NK-92 treated with Interleukin-12 subunit alpha and Interleukin-12 subunit beta, amount 100 ng/mL, for 24 hours (cell line): ENCODE data around the gene RNF39.
A peak's percentile ranks its signal among the peaks of the same experiment; 100 is the strongest.

Experiments used
- DNase-seq: peaks from one replicate; lab custom pipeline; 2025; lab: John Stamatoyannopoulos, UW

The RNF39 gene

DNA sequence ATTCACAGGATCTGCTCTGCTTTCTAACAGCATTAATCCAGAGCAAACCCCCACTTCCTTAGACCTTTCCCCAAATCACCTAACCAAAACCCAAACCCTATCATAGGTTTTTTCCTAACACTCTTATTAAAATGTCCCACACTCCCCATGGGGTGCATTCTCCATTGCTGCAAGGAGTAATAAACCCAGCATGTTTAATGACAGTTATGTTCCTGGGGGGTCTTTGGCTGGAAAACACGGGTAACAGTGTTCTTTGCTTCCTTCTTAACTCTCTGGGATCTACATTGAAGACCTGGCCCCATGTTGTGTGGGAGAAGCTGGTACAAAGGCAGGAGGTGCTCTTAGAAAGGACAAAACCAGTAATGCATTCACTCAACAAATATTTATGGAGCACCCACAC is 21.3 kb upstream of the RNF39 start:
- no peak for DNase-seq

DNA sequence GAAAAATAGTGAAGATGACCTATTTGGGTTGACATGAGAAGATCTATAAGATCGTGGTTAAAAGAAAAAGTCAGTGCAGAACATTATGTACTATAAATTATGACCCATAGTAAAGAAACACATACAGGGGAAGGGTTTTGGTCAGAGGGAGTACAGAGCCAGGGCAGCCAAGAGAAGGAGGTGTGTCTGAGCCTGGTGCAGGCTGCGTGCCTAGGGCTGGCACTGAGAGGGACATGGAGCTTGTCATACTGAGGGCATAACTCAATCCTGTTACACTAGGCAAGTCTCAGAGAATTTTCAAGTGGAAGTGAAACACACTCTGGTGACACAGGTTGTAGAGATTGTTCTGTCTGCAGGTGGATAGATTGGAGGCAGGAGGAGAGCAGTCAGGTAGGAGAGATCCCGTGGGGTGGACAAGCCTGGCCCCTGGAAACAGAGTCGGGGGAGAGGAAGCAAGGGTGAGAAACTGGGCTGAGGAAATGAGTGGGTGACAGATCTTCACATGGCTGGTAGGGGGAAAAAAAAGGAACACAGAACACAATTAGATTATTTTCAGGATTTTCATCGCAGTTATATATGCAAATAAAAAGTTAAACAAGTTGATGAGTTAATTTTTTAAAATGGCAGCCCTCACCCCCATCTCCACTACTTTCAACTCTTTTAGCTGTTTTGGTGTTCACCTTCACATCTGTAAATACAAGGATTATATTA is 18.5 kb upstream of the RNF39 start:
- no peak for DNase-seq

DNA sequence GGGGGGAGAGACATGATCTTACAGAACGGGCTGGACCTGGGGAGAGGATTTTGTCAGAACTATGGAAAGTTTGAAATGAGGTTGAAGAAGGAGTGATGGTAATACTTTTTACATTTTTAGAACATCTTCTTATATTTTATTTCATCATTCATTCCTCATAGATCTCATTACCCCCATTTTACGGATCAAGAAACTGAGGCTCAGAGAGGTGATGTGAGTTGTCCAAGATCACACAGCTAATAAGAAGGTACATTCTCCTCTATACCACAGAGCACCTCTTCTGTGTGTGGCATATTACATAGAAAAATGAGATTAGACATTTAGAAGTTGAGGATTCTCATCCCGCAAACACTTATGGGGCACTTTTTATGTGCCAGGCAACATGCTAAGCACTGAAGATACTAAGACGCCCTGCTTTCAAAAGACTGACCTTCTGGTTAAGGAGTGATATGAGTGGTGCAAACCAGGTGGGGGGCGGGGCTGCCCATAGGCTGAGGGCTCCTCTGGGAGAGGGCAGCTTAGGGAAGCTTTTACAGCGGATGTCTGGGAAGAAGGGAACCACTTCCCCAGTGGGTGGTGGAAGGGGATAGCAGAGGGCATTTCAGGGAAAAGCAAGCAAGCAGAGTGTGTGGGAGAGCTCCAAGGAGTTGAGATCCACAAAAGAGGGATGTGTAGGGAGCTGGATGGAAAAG is 17.4 kb upstream of the RNF39 start:
- DNase-seq: no peak

DNA sequence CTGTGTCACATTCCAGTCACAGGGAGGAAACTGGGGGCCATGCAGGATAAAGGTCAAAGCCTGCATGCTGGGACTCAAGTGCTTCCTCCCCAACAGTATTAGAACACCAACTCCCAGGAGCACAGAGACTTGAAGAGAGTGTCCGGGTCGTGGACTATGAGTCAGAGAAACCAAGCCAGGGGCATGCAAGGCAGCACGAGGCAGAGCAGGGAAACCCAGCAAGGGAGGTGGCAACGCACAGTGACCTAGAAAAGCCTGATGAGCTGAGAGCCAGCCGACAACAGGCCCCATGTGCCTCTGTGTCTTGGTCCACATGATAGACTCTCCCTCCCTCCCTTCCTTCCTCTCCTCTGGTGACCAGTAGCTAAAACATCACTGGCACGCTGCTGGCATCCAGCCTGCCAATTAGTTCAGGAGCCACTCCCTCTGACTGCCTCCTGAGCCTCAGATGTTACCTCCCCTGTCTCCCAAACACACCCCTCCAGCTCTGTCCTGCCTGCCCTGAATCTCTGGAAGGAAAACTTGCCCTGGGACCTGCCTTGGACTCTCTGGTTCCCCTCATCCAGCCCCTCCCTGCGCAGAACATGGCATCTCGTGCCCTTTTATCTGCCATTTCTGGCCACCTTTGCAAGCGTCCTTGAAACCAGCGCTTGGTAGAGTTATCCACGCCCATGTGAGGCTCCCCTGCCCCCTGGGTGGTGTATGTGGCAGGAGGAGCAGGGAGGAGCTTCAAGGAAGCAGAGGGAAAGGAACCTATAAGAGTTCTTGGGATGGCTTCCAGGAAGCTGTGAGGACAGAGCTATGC is 16.2 kb upstream of the RNF39 start:
- DNase-seq: no peak

DNA sequence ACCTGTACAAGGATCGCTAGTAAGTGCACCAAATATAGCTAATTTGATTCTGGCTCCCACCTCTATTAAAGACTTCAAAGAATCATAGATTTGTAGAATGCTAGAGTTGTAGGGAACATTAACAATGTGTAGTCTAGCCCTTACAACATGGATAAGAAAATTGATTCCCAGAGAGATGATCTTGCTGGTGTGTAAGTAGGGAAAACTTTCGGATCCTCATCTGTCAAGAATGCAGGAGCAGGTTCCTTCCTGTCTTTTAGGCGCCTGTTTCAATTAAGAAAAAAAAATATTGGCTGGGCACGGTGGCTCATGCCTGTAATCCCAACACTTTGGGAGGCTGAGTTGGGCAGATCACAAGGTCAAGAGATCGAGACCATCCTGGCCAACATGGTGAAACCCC is 12.3 kb upstream of the RNF39 start:
- no peak for DNase-seq

DNA sequence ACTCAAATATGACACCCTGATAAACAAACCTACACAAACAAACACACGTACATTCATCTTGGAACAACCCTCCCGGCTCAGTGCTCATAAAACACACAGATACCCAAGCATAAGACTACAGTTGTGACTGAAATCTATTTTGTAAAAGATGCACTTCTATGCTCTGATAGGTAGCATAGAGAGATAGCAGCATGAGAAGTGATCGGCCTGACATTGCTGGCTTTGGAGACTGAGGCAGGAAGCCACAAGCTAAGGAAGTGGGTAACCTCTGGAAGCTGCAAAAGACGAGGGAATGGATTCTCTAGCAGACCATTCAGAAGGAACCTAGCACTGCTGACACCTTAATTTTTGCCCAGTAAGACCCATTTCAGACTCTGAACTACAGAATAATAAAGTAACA is 1.6 kb upstream of the RNF39 start:
- DNase-seq: no peak

DNA sequence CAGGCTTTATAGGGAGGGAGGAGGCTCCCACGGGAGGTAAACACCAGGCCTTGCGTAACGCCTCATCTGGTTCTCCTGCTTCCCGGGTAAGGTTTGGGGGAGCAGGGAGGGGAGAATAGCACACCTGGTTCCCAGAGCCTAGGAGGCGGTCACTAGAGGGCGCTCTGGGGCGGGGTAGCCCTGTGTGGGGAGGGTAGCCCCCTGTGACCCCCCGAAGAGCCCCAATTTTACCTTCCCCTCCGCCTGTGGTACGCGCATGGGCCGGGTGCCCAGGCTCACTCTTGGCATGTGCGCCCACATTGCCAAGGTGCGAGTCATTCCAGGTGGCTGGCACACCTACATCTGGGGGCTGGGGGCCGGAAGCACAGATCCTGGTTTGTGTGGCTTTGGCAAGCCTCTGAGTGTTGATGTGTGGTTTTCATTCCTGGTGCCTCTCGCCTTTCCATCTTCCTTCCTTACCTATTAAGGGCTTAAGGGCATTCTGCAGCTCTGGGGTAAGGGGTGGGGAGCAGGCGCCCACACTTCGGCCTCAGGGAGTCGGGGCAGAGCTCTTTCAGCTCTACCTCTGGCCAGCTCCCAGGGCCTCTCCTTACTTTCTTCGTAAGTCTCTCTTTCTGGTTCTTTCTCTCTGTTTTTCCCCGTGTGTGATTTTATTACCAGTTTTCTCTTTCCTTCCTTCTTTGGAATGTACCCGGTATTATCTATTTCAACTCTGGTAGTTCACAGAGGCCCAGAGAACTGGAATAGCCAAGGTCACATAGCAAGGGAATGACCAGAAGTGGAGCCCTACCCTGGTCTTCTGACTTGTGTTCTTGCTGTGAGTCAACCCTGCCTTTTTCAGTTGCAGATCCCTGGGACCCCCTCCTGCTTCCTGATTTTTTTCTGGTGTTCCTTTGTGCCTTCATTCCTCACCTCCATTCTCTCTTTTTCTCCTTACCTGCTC is 492 bp upstream of the RNF39 start:
- DNase-seq: no peak

DNA sequence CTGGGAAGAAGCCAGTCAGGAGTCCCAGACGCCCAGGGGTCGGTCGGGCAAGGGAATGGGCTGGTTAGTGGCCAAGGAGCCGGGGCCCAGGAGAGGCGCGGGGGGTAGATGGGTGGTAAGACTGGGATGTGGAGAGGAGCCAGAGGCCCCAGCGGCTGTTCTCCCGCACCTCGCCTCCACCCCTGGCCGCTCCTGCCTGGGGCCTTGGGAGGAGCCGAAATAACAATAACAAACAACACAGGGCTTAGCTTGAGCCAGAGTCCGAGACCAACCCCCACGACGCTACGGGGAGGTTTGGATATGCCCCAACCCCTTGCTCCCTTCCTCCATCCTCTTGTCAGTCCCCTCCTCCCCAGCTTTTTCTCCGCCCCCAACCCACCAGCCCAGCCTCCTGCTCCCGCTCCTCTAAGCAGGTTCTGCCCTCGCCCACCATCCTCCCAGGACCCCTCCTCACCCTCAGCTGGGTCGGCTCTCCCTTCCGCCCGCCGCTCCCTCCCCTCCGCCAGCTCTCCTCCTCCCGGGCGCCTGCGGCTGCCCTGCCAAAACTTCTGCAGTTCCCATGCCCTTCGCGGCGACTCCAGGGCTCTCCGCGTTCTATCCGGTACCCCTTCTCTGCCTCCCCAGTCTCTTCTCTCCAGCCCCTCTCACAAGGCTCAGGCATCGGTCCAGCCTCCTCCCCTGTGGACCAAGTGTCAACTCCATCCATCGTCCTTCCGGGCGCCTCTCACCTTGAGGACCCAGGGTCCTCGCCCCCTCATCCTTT is 1.1 kb downstream of the RNF39 start:
- no peak for DNase-seq

DNA sequence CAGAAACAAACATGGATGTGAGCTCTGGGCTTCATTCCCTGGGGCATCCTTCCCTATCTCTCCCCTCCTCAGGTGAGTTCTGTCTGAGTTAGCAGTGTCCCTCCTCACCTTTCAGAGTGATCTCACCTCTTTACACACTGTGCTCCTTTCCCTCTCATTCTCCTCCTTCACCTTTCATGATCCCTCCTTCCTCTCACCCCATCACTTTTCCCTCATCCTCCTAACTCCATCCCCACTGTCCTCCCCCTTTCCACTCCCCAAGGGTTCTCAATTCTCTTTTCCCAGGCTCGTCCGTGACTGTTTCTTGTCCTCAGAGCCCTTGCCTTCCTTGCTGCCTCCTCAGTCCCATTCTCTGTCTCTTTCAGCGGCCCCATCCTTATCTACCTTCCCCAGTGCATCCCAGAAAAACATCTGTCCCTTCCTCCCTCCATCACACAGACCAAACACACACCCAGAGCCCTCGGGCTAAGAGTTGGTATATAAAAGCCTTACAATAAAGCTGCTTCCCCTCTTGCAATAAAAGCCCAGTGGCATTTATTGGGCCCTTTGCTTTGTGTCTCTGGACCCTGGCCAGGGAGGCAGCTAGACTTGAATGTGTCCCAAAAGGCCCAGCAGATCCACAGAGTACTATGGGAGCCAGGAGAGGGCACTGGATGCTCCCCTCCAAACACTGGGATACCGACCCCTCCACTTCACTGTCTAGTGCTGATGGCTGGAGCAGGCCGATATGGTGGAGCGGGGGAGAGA is 1.9 kb downstream of the RNF39 start:
- no peak for DNase-seq

DNA sequence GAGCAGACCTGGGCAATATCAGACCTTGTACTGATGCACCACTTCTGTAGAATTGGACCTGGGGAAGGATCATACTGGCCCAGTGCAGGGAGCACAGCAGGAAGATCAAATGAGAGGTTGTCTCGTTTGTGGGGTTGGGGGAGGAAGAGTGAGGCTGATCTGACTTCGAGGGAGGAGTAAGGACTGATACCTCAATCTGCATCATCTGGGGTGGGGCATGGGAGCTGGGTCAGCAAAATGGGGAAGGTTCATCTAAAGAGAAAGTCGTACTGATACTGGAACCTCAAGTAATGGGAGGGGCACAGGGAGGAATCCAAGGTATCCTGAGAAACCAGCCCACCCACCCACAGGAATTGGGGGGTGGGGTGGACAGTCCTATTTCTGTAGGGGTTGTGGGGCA is 3.7 kb downstream of the RNF39 start:
- no peak for DNase-seq

DNA sequence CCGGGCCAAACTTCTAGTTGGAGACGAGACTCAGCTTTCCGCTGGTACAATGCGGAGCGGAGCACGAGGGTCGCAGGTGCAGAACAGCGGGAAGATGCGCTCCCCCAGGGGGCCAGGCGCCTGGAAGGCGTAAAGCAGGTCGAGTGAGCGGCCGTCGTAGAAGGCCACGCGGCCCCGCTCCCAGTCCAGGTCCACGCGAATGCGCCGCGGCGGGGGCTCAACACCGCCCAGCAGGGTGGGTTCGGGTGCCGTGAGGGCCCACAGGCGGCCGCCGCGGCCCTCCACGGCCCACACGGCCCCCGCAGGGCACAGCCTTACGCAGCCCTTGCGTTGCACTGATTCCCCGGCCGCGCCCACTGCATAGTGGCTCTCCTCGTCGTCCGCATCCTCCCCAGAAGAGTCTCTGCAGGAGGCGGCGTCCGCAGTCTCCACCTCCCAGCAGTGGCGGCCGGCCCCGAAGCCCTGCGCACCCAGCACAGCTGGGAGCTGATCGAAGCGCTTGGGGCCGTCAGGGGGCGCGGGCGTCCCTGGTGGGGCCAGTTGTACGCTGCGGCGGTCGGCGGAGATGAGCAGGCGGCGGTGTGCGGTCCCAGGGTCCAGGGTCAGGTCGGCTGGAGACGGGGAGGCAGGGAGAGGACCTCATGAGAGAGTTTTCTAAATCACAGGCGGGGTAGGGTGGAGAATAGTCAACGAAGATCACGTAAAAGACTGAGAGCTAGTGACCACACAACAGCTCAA is 4.3 kb downstream of the RNF39 start:
- no peak for DNase-seq

DNA sequence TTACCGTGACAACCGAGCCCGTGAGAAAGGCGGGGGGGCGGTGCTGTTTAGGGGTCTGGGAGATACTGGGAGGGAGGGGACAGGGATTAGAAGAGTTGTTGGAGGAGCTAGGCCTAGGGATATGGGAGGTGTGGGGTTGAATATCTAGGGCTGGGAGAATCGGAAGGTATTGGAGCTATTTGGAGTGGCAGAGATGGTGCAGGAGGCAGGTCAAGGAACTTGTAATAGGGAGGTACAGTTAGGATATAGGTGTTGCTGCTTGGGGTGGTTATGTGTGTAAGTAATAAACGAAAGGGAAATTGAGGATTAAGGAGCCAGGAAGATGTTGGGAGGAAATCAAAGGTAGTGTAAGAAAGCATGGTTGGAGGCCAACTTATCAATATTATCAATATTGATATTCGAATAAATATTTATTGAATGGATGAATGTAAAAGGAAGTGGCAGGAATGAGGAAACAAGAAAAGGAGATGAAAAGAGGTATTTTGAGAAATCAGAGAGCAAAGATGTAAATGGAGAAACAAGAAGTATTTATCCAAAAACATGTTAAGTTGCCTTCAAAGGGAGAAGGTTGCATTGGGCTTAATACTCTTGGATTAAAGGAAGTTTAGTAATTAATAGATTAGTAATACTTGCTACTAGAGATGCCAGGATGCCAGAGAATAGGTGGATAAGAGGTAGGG is 8.0 kb downstream of the RNF39 start:
- DNase-seq: no peak

DNA sequence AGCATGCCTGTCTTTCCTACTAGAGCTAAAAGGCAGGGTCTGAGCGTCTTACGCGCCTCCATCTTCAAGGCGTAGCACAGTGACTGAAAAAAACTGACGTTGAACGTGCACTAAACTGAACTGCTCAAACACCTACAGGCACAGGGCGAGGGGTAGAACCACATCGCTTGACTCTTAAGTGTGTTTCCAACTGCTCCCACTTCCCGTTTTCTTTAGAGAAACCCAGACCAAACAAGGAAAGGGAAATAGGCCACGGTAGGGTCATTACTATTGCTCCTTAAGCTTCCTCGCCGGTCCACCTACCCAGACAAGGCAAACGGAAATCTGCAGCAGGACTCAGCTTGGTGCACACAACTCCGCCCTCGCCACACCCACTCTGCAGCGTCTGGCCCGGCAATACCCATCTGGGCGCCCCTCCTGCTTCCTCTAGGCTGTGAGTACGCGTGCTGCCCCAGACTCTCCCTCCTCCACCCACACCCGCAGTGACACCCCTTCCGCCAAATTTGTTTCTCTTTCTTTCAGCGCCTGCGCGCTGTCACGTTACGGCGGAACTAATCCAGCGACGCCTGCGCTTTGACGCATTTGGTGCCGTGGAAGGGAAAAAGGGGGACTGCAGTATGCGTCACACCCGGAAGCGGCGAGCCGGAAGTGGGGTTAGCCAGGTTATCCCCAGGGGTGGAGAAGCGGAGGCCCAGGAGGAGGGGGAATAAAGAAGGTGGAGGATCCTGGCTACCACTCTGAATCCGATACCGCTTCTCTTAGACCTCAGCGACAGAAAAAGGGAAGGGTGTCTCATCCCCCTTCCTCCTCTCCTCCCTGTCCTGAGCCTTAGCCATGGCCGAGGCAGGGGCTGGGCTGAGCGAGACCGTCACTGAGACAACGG is 8.8 kb downstream of the RNF39 start, which contains the start of gene PPP1R11:
Gene PPP1R11, plus strand, starts transcription at position 622 of the 883 bp plus-strand sequence. Its CDS starts 213 bp downstream, at position 835.
- DNase-seq: peak; percentile 99

DNA sequence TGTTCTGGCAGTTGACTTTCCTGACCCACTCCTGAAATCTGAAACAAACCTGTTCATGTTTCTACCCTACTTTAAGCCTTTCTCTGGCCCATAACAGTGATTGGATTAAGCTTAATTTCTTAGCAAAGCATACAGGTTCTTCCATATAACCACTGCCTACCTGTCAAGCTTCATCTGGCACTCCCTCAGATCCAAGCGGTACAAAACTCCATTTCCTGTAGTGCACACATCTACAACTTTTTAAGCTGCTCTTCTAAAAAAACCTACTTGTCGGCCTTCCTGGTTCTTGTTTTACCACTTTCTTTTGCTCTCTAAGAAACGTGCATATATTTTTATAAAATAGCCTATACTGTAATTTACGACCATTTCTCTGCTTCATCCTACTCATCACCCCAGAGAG is 9.5 kb downstream of the RNF39 start:
- DNase-seq: no peak

DNA sequence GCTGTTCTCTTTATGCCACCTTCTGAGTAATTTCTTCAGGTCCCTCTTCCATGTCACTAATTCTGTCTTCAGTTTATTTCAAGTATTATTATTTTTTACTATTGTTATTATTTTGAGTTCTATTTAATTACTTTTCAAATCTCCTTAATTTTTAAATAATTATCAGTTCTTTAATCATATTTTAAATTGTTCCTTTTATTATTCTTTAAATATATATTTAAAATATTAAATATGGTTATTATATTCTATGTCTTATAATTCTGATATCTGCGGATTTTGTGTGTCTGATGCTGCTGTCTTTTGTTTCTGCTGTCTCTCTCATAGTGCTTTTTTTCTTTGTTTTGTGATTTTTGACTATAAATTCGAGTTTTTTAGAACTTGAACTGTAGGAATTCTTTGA is 12.3 kb downstream of the RNF39 start:
- no peak for DNase-seq

DNA sequence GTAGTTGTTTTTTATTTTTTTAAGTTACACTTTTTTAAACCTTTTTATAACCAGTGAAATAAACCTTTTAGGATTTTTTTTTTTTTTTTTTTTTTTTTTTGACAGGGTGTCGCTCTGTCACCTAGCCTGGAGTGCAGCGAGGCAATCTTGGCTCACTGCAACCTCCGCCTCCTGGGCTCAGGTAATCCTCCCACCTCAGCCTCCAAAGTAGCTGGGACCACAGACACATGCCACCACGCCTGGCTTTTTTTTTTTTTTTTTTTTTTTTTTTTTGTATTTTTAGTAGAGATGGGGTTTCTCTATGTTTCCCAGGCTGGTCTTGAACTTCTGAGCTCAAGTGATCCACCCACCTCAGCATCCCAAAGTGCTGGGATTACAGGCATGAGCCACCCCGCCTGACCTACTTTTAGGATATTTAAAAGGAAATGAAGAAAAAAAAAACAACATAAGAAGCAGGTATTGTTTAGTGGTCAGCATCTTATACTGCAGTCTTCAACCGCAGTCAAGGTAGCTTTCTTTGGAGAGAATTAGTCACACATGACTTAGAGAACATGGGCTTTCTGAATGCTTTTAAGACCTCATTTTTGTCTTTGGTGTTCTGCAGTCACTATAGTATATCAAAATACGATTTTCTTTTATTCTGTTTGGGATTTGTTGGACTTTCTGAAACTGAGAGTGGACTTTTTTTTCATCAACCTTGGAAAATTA is 12.9 kb downstream of the RNF39 start:
- no peak for DNase-seq

DNA sequence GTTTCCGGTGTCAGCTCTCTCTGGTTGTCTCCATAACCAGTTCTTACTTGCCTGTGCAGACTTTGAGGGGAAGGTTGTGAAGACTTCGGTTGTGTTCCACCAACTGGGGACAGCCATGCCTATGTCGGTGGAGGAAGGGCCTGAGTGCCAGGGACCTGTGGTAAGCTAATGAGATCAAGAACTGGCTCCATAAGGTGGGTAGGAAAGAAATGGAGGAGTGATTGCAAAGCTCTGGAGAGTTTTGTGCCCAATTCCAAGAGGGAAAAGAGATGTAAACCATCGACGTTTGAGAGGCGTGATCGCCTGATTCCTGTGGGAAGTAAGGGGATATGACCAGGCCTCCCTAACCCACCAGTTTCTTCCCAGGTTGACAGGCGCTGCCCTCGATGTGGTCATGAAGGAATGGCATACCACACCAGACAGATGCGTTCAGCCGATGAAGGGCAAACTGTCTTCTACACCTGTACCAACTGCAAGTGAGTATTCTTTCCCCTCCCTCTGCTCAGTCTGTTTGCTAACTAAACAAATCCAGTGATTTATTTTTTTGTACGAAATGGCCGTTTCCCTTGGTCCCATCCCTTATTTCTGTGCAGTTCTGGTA is 13.6 kb downstream of the RNF39 start:
- DNase-seq: no peak
